OCI-LY7 (cell line): Measurements from ENCODE around the gene ASB8.

Experiments used
- CTCF ChIP-seq: fragments of 200-600 bp; sonication (generic); conservative IDR thresholded peaks from 2 replicates; pipeline ENCODE4 v1.5.1; 2014; ENCODE audit warnings: mild to moderate bottlenecking, antibody characterized with exemption, low read length, moderate library complexity, mixed read lengths
- EZH2phosphoT487 ChIP-seq: fragments of 200-600 bp; sonication (generic); IDR thresholded peaks from 2 replicates; pipeline ENCODE4 v1.6.1; 2018; ENCODE audit warnings: low read depth, borderline replicate concordance, mild to moderate bottlenecking, mixed run types, antibody characterized with exemption, low read length, moderate library complexity, mixed read lengths

GRCh38 chr12:48131517-48131916 lies 25.8 kb downstream of the ASB8 start:
- TF ChIP-seq CTCF (no peak), EZH2phosphoT487 (no peak)
